ENCODE measurements around the gene ATP1A2.

GRCh38 chr1:160156361-160156760, 40.8 kb downstream of the ATP1A2 start:
- TF ChIP-seq ZNF549 (tag by site-specific recombination; IDR thresholded peaks at IDR 0.05), result no peak
- no peak for TF ChIP-seq CTCF (tag by site-specific recombination; IDR thresholded peaks at IDR 0.05)
- no peak for TF ChIP-seq PRDM10 (tag by site-specific recombination; IDR thresholded peaks at IDR 0.05)
- no peak for TF ChIP-seq ZBTB49 (tag by site-specific recombination; IDR thresholded peaks at IDR 0.05; ENCODE audit: low read depth)
- TF ChIP-seq ZFP41 (tag by site-specific recombination; IDR thresholded peaks at IDR 0.05; ENCODE audit: borderline replicate concordance), result no peak
- no peak for TF ChIP-seq HOXD13 (CRISPR knock-in tag; IDR thresholded peaks at IDR 0.05; ENCODE audit: borderline replicate concordance)
- no peak for TF ChIP-seq BCL11A (tag by site-specific recombination; IDR thresholded peaks at IDR 0.05; ENCODE audit: low read depth)
- no peak for TF ChIP-seq ZNF664 (tag by site-specific recombination; IDR thresholded peaks at IDR 0.05)
- no peak for TF ChIP-seq ZNF121 (tag by site-specific recombination; IDR thresholded peaks at IDR 0.05)
- TF ChIP-seq ZNF324 (tag by site-specific recombination; IDR thresholded peaks at IDR 0.05), result no peak
- no peak for TF ChIP-seq ZSCAN23 (tag by site-specific recombination; IDR thresholded peaks at IDR 0.05)
- no peak for TF ChIP-seq ZNF311 (tag by site-specific recombination; IDR thresholded peaks at IDR 0.05; ENCODE audit: borderline replicate concordance)

All from HEK293 (cell line).